Measurements from ENCODE around the gene DHODH. TPM values are rescaled to one million over a fixed set of nuclear protein-coding genes. Genes with fewer than 3 reads are reported as not detected.

The DHODH gene
- total RNA-seq, 1 experiment from 2014 or later, result 19.0 TPM

- 0 out of 2 replicates have a peak overlapping the region, but pooled peaks have one; percentile 53 for H3K27ac Mint-ChIP-seq
- no peaks in the 10 kb centered on the region for H3K27me3 Mint-ChIP-seq (ENCODE audit: low read depth)
- POLR2A ChIA-PET, result no interaction called here
- peaks cover 43% of the 10 kb centered on the region for H3K36me3 Mint-ChIP-seq
- no peak for ATAC-seq
- H3K4me3 Mint-ChIP-seq, result no peak overlapping the region
- TF ChIP-seq OVOL2 (CRISPR knock-in tag; IDR thresholded peaks at IDR 0.05; ENCODE audit: borderline replicate concordance), result no peak
- TF ChIP-seq GABPB1 (CRISPR knock-in tag; IDR thresholded peaks at IDR 0.05), result 0 out of 2 replicates have a peak, but pooled peaks have one; percentile 26
- H3K4me1 Mint-ChIP-seq, result no peaks in the 10 kb centered on the region
- CTCF ChIA-PET, result no interaction called here
- no peaks in the 10 kb centered on the region for H3K9me3 Mint-ChIP-seq
- no peak for DNase-seq (ENCODE audit: low spot score)
These were observed 15.4 kb downstream of the DHODH start for GRCh38 chr16:72023962-72024361.

- no peaks in the 10 kb centered on the region for H3K9me3 Mint-ChIP-seq
- ATAC-seq (no peak), DNase-seq (ENCODE audit: low spot score) (no peak)
- H3K4me3 Mint-ChIP-seq, result no peak overlapping the region
- H3K27me3 Mint-ChIP-seq (ENCODE audit: low read depth), result no peaks in the 10 kb centered on the region
- no peak overlapping the region; the same call in 1 of the 2 replicates for H3K27ac Mint-ChIP-seq
- TF ChIP-seq ESRRA (CRISPR knock-in tag; IDR thresholded peaks at IDR 0.05; ENCODE audit: borderline replicate concordance), result no peak
- no peak for TF ChIP-seq ZNF219 (CRISPR knock-in tag; IDR thresholded peaks at IDR 0.05; ENCODE audit: borderline replicate concordance)
- TF ChIP-seq SMAD4 (CRISPR knock-in tag; IDR thresholded peaks at IDR 0.05), result no peak
- TF ChIP-seq TCF7 (CRISPR knock-in tag; IDR thresholded peaks at IDR 0.05; ENCODE audit: low read depth), result no peak
- no peak for TF ChIP-seq ZNF512 (CRISPR knock-in tag; IDR thresholded peaks at IDR 0.05; ENCODE audit: borderline replicate concordance)
- no peak for TF ChIP-seq ZNF317 (CRISPR knock-in tag; IDR thresholded peaks at IDR 0.05; ENCODE audit: borderline replicate concordance, low read depth)
- no peak for TF ChIP-seq CTCF (IDR thresholded peaks at IDR 0.05)
- TF ChIP-seq TP53 (CRISPR knock-in tag; IDR thresholded peaks at IDR 0.05), result no peak
- TF ChIP-seq, protein P1, sequence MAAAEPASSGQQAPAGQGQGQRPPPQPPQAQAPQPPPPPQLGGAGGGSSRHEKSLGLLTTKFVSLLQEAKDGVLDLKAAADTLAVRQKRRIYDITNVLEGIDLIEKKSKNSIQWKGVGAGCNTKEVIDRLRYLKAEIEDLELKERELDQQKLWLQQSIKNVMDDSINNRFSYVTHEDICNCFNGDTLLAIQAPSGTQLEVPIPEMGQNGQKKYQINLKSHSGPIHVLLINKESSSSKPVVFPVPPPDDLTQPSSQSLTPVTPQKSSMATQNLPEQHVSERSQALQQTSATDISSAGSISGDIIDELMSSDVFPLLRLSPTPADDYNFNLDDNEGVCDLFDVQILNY (CRISPR knock-in tag; IDR thresholded peaks at IDR 0.05), result no peak
- TF ChIP-seq, protein P2, sequence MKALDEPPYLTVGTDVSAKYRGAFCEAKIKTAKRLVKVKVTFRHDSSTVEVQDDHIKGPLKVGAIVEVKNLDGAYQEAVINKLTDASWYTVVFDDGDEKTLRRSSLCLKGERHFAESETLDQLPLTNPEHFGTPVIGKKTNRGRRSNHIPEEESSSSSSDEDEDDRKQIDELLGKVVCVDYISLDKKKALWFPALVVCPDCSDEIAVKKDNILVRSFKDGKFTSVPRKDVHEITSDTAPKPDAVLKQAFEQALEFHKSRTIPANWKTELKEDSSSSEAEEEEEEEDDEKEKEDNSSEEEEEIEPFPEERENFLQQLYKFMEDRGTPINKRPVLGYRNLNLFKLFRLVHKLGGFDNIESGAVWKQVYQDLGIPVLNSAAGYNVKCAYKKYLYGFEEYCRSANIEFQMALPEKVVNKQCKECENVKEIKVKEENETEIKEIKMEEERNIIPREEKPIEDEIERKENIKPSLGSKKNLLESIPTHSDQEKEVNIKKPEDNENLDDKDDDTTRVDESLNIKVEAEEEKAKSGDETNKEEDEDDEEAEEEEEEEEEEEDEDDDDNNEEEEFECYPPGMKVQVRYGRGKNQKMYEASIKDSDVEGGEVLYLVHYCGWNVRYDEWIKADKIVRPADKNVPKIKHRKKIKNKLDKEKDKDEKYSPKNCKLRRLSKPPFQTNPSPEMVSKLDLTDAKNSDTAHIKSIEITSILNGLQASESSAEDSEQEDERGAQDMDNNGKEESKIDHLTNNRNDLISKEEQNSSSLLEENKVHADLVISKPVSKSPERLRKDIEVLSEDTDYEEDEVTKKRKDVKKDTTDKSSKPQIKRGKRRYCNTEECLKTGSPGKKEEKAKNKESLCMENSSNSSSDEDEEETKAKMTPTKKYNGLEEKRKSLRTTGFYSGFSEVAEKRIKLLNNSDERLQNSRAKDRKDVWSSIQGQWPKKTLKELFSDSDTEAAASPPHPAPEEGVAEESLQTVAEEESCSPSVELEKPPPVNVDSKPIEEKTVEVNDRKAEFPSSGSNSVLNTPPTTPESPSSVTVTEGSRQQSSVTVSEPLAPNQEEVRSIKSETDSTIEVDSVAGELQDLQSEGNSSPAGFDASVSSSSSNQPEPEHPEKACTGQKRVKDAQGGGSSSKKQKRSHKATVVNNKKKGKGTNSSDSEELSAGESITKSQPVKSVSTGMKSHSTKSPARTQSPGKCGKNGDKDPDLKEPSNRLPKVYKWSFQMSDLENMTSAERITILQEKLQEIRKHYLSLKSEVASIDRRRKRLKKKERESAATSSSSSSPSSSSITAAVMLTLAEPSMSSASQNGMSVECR (CRISPR knock-in tag; IDR thresholded peaks at IDR 0.05; ENCODE audit: borderline replicate concordance), result no peak
- TF ChIP-seq, protein P3, sequence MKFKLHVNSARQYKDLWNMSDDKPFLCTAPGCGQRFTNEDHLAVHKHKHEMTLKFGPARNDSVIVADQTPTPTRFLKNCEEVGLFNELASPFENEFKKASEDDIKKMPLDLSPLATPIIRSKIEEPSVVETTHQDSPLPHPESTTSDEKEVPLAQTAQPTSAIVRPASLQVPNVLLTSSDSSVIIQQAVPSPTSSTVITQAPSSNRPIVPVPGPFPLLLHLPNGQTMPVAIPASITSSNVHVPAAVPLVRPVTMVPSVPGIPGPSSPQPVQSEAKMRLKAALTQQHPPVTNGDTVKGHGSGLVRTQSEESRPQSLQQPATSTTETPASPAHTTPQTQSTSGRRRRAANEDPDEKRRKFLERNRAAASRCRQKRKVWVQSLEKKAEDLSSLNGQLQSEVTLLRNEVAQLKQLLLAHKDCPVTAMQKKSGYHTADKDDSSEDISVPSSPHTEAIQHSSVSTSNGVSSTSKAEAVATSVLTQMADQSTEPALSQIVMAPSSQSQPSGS (CRISPR knock-in tag; IDR thresholded peaks at IDR 0.05; ENCODE audit: borderline replicate concordance, low read depth), result no peak
- no peak for TF ChIP-seq ETV6 (CRISPR knock-in tag; IDR thresholded peaks at IDR 0.05)
- TF ChIP-seq MXD4 (CRISPR knock-in tag; IDR thresholded peaks at IDR 0.05; ENCODE audit: borderline replicate concordance), result no peak
- no peak for TF ChIP-seq ZNF263 (CRISPR knock-in tag; IDR thresholded peaks at IDR 0.05; ENCODE audit: low read depth)
- no peak for TF ChIP-seq ZBTB43 (CRISPR knock-in tag; IDR thresholded peaks at IDR 0.05)
- no peak for TF ChIP-seq ZNF121 (CRISPR knock-in tag; IDR thresholded peaks at IDR 0.05)
- TF ChIP-seq, protein P4, sequence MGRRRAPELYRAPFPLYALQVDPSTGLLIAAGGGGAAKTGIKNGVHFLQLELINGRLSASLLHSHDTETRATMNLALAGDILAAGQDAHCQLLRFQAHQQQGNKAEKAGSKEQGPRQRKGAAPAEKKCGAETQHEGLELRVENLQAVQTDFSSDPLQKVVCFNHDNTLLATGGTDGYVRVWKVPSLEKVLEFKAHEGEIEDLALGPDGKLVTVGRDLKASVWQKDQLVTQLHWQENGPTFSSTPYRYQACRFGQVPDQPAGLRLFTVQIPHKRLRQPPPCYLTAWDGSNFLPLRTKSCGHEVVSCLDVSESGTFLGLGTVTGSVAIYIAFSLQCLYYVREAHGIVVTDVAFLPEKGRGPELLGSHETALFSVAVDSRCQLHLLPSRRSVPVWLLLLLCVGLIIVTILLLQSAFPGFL (CRISPR knock-in tag; IDR thresholded peaks at IDR 0.05; ENCODE audit: borderline replicate concordance), result no peak
- TF ChIP-seq IRF2 (CRISPR knock-in tag; IDR thresholded peaks at IDR 0.05; ENCODE audit: borderline replicate concordance, low read depth), result no peak
- H3K4me1 Mint-ChIP-seq, result no peaks in the 10 kb centered on the region
- peaks cover 37% of the 10 kb centered on the region for H3K36me3 Mint-ChIP-seq
- CTCF ChIA-PET, result no interaction called here
- POLR2A ChIA-PET, result interaction anchor here (0.6 kb wide), 1 partner anchor 10 kb away, joined by 3 read pairs; no protein-coding TSS in a partner anchor
These were observed 16.4 kb downstream of the DHODH start for GRCh38 chr16:72024862-72025382.
